ENCODE measurements around the gene NEK1. TPM values are rescaled to one million over a fixed set of nuclear protein-coding genes. Genes with fewer than 3 reads are reported as not detected.

NEK1 gene
- total RNA-seq, 4 donors from 2014 or later = 66.9 to 100 (median 90.5) TPM

- WGBS, 2 donors = 64% methylated on average over 3 of the region's 3 CpGs
- Histone ChIP-seq H3K9me3 (no peaks in the 10 kb centered on the region), H3K27me3 (no peaks in the 10 kb centered on the region), H3K27ac (no peak overlapping the region), H3K4me1 (no peaks in the 10 kb centered on the region), H3K36me3 (peaks cover 0 to 41% (median 0%) of the 10 kb centered on the region in 3 donors), H3K4me3 (no peak overlapping the region)
- TF ChIP-seq EP300 (IDR thresholded peaks at IDR 0.05) = no peak
- no peak for TF ChIP-seq POLR2A (IDR thresholded peaks at IDR 0.05)
- TF ChIP-seq CTCF (IDR thresholded peaks at IDR 0.05) = no peak
- no peak for DNase-seq (ENCODE audit: low spot score in 2 of 2)
Measured at GRCh38 chr4:169400832-169401231, 211.6 kb downstream of the NEK1 start.

GRCh38 chr4:169399976-169400767 is 212.2 kb downstream of the NEK1 start:
- H3K9me3 ChIP-seq = no peaks in the 10 kb centered on the region
- 82 to 93% methylated on average over 1 of the region's 1 CpG for WGBS, 2 donors
- no peak overlapping the region for H3K4me3 ChIP-seq
- no peak for TF ChIP-seq POLR2A (IDR thresholded peaks at IDR 0.05)
- no peak for TF ChIP-seq EP300 (IDR thresholded peaks at IDR 0.05)
- no peak for TF ChIP-seq CTCF (IDR thresholded peaks at IDR 0.05)
- H3K27me3 ChIP-seq = no peaks in the 10 kb centered on the region
- H3K36me3 ChIP-seq = peaks cover 0 to 39% (median 0%) of the 10 kb centered on the region in 3 donors
- H3K27ac ChIP-seq = no peak overlapping the region
- no peak for DNase-seq (ENCODE audit: low spot score in 2 of 2)
- H3K4me1 ChIP-seq = no peaks in the 10 kb centered on the region

GRCh38 chr4:169398316-169398715 is 214.1 kb downstream of the NEK1 start:
- no peak for DNase-seq (ENCODE audit: low spot score in 2 of 2)
- no peak for TF ChIP-seq CTCF (IDR thresholded peaks at IDR 0.05)
- H3K27me3 ChIP-seq = no peaks in the 10 kb centered on the region
- peaks cover 0 to 33% (median 0%) of the 10 kb centered on the region in 3 donors for H3K36me3 ChIP-seq
- no peaks in the 10 kb centered on the region for H3K4me1 ChIP-seq
- no peaks in the 10 kb centered on the region for H3K9me3 ChIP-seq
- no peak overlapping the region for H3K4me3 ChIP-seq
- H3K27ac ChIP-seq = peak overlapping the region in 1 of 4 donors; percentile 20

- 61 to 63% methylated on average over 2 of the region's 2 CpGs for WGBS, 2 donors
- Histone ChIP-seq H3K36me3 (peaks cover 0 to 33% (median 0%) of the 10 kb centered on the region in 3 donors), H3K27ac (peak overlapping the region in 1 of 4 donors; percentile 3)
Measured at GRCh38 chr4:169397762-169398161, 214.6 kb downstream of the NEK1 start.

More at GRCh38 chr4:169397762-169398161, 214.6 kb downstream of the NEK1 start:
- no peak for DNase-seq (ENCODE audit: low spot score in 2 of 2)
- Histone ChIP-seq H3K27me3 (no peaks in the 10 kb centered on the region), H3K4me3 (no peak overlapping the region), H3K4me1 (no peaks in the 10 kb centered on the region), H3K9me3 (no peaks in the 10 kb centered on the region)
- TF ChIP-seq CTCF (IDR thresholded peaks at IDR 0.05) (no peak), POLR2A (IDR thresholded peaks at IDR 0.05) (no peak), EP300 (IDR thresholded peaks at IDR 0.05) (no peak)
